ENCODE measurements around the gene LIMCH1. TPM values are rescaled to one million over a fixed set of nuclear protein-coding genes. Genes with fewer than 3 reads are reported as not detected.

Gene LIMCH1
- total RNA-seq, 1 experiment from 2014 or later, result 3.3 TPM

DNA sequence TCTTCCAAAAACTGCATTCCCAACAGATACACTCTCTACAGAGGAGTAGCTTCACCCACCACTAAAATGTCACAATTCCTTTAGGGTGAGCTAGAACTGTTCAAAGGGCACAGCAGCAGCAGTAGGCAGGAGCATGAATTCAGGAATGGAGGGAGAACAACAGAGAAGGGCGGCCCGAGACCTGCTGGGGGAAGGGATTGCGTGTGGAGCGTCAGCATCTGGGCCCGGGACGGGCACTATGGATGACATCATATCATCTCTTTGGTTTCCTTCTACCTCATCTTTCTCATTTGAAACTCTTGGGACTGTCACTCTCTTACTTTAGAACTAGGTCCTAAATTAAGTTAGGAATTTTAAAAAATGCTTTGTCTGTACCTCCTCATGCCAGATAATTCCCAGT, 115.6 kb downstream of the LIMCH1 start:
- Histone ChIP-seq H3K27ac (ENCODE audit: insufficient read length, low read depth, low read length) (no peak overlapping the region), H2BK12ac (ENCODE audit: insufficient read length, low read depth, low read length) (no peak overlapping the region), H4K91ac (ENCODE audit: insufficient read length, low read depth, low read length) (no peak overlapping the region), H3K23me2 (ENCODE audit: insufficient read length, low read depth, low read length, poor library complexity, severe bottlenecking) (no peaks in the 10 kb centered on the region), H2BK5ac (ENCODE audit: insufficient read length, low read length) (no peak overlapping the region), H2AFZ (ENCODE audit: low read length) (no peak overlapping the region), H2BK15ac (ENCODE audit: low read depth, low read length) (no peak overlapping the region), H3K23ac (ENCODE audit: insufficient read length, low read depth, low read length) (no peak overlapping the region), H3K79me2 (ENCODE audit: insufficient read depth, low read length) (no peaks in the 10 kb centered on the region), H3K4me2 (ENCODE audit: insufficient read depth, insufficient read length, low read length) (no peak overlapping the region), H3K14ac (ENCODE audit: insufficient read depth, low read length) (no peak overlapping the region), H3K9ac (ENCODE audit: extremely low read depth, insufficient read length, low read length) (no peak overlapping the region), H3K79me1 (ENCODE audit: insufficient read depth, low read depth, low read length, poor library complexity, severe bottlenecking) (no peaks in the 10 kb centered on the region), H4K20me1 (ENCODE audit: control insufficient read depth, insufficient read depth, insufficient read length) (no peaks in the 10 kb centered on the region), H4K8ac (replicated peaks; ENCODE audit: insufficient read length, low read depth, low read length) (no peak overlapping the region), H3K4me1 (ENCODE audit: insufficient read depth, low read length) (no peaks in the 10 kb centered on the region), H3K27me3 (ENCODE audit: insufficient read depth, low read length) (no peaks in the 10 kb centered on the region), H2AK5ac (ENCODE audit: insufficient read length, low read length) (no peak overlapping the region), H2BK120ac (ENCODE audit: low read depth, low read length, poor library complexity, severe bottlenecking) (no peak overlapping the region), H3K18ac (ENCODE audit: insufficient read length, low read depth, low read length) (no peak overlapping the region), H2BK20ac (ENCODE audit: low read depth, low read length, poor library complexity, severe bottlenecking) (no peak overlapping the region), H3K9me3 (ENCODE audit: control insufficient read depth, low read depth, low read length) (no peaks in the 10 kb centered on the region), H3K4ac (ENCODE audit: low read depth, low read length) (no peak overlapping the region), H4K5ac (ENCODE audit: insufficient read length, low read depth, low read length) (no peak overlapping the region), H3K56ac (ENCODE audit: insufficient read length, low read depth, low read length) (no peak overlapping the region), H3T11ph (ENCODE audit: low read length) (no peak overlapping the region)
- H3K4me3 Mint-ChIP-seq, result no peak overlapping the region
- H3K27ac Mint-ChIP-seq, result no peak overlapping the region
- no CpG with 5 or more reads among the region's 6 CpGs for WGBS (ENCODE audit: extremely low coverage, insufficient read length, low lambda C conversion rate)
- no peaks in the 10 kb centered on the region for H3K27me3 Mint-ChIP-seq (ENCODE audit: low read depth)
- H3K4me1 Mint-ChIP-seq, result peaks cover 4 to 7% of the 10 kb centered on the region in 2 experiments; a peak in 3 of 4 replicates
- TF ChIP-seq, protein P1, sequence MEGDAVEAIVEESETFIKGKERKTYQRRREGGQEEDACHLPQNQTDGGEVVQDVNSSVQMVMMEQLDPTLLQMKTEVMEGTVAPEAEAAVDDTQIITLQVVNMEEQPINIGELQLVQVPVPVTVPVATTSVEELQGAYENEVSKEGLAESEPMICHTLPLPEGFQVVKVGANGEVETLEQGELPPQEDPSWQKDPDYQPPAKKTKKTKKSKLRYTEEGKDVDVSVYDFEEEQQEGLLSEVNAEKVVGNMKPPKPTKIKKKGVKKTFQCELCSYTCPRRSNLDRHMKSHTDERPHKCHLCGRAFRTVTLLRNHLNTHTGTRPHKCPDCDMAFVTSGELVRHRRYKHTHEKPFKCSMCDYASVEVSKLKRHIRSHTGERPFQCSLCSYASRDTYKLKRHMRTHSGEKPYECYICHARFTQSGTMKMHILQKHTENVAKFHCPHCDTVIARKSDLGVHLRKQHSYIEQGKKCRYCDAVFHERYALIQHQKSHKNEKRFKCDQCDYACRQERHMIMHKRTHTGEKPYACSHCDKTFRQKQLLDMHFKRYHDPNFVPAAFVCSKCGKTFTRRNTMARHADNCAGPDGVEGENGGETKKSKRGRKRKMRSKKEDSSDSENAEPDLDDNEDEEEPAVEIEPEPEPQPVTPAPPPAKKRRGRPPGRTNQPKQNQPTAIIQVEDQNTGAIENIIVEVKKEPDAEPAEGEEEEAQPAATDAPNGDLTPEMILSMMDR (conservative IDR thresholded peaks at IDR 0.05), result no peak
- DNase-seq, result no peak
- H3K36me3 Mint-ChIP-seq (ENCODE audit: insufficient read depth in 1 of 3, low read depth in 3 of 3), result no peaks in the 10 kb centered on the region
- H3K9me3 Mint-ChIP-seq, result no peaks in the 10 kb centered on the region
